Mammary epithelial cell (primary cell): ENCODE results near the gene MUC4.
"Not testable (repeated sequence)": the region's sequence is repeated elsewhere in the genome, so short reads cannot be mapped to it uniquely, and the experiment has no call there.

ENCODE experiments used
- EZH2 ChIP-seq: IDR thresholded peaks from 2 replicates; pipeline ENCODE4 v1.6.1; 2012; ENCODE audit warnings: low read length, inconsistent platforms, borderline replicate concordance
- TF ChIP-seq, protein P1 (sequence below), 2 donors: IDR thresholded peaks in 1 of 2; conservative IDR thresholded peaks in 1 of 2; 2 replicates each; pipeline ENCODE4 v1.5.1; 2011 to 2012; ENCODE audit warnings: inconsistent platforms in 2 of 2, low read length in 2 of 2, mild to moderate bottlenecking in 2 of 2, control low read depth in 1 of 2, low read depth in 1 of 2; ENCODE audit not compliant: insufficient read depth in 1 of 2; ENCODE audit errors: extremely low read depth in 1 of 2

DNA sequence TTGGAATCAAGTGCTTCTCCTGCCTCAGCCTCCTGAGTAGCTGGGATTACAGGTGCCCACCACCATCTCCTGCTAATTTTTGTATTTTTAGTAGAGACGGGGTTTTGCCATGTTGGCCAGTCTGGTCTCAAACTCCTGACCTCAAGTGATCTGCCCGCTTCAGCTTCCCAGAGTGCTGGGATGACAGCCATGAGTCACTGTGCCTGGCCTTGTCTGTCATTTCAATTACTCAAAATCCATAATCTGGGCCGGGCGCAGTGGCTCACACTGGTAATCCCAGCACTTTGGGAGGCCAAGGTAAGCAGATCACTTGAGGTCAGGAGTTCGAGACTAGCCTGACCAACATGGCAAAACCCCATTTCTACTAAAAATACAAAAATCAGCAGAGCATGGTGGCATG, 6.1 kb downstream of the MUC4 start:
- TF ChIP-seq, protein P1, sequence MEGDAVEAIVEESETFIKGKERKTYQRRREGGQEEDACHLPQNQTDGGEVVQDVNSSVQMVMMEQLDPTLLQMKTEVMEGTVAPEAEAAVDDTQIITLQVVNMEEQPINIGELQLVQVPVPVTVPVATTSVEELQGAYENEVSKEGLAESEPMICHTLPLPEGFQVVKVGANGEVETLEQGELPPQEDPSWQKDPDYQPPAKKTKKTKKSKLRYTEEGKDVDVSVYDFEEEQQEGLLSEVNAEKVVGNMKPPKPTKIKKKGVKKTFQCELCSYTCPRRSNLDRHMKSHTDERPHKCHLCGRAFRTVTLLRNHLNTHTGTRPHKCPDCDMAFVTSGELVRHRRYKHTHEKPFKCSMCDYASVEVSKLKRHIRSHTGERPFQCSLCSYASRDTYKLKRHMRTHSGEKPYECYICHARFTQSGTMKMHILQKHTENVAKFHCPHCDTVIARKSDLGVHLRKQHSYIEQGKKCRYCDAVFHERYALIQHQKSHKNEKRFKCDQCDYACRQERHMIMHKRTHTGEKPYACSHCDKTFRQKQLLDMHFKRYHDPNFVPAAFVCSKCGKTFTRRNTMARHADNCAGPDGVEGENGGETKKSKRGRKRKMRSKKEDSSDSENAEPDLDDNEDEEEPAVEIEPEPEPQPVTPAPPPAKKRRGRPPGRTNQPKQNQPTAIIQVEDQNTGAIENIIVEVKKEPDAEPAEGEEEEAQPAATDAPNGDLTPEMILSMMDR (conservative IDR thresholded peaks at IDR 0.05 in 1 of 2, IDR thresholded peaks at IDR 0.05 in 1 of 2; ENCODE audit: extremely low read depth in 1 of 2, insufficient read depth in 1 of 2, low read depth in 1 of 2, low read length in 2 of 2), result not testable (repeated sequence)
- TF ChIP-seq EZH2, result not testable (repeated sequence)
